Esophagus squamous epithelium (tissue), 4 donors: ENCODE results near the gene GGT7.

Source experiments
- CTCF ChIP-seq, 6 experiments: fragments of 450-650 bp in 4 of 6; fragments of 200-600 bp in 2 of 6; sonication (generic) in 2 of 6; IDR thresholded peaks; one replicate each; pipeline ENCODE4 v1.5.1; 2016 to 2019; ENCODE audit warnings: antibody characterized with exemption in 6 of 6, mild to moderate bottlenecking in 4 of 6, moderate library complexity in 4 of 6
- POLR2A ChIP-seq, 4 donors: fragments of 450-650 bp; IDR thresholded peaks; one replicate each; pipeline ENCODE4 v1.6.1; 2017; ENCODE audit warnings: antibody characterized with exemption in 4 of 4, mild to moderate bottlenecking in 4 of 4, moderate library complexity in 3 of 4

GRCh38 chr20:34849778-34850177, 22.9 kb downstream of the GGT7 start:
- TF ChIP-seq CTCF (IDR thresholded peaks at IDR 0.05): no peak
- no peak for TF ChIP-seq POLR2A (IDR thresholded peaks at IDR 0.05)
